Vagina (tissue), 2 donors: ENCODE data around the gene SLC7A14.

ENCODE experiments used
- POLR2A ChIP-seq, 2 donors: fragments of 450-650 bp; IDR thresholded peaks; one replicate each; pipeline ENCODE4 v1.6.1; 2017; ENCODE audit warnings: antibody characterized with exemption in 2 of 2, mild to moderate bottlenecking in 2 of 2, moderate library complexity in 2 of 2
- POLR2AphosphoS5 ChIP-seq, 2 donors: sonication (generic); formaldehyde crosslinking; IDR thresholded peaks; one replicate each; pipeline ENCODE4 v1.9.0; 2017; ENCODE audit warnings: antibody characterized with exemption in 2 of 2, mild to moderate bottlenecking in 2 of 2, low read depth in 1 of 2; ENCODE audit not compliant: insufficient read depth in 1 of 2

DNA sequence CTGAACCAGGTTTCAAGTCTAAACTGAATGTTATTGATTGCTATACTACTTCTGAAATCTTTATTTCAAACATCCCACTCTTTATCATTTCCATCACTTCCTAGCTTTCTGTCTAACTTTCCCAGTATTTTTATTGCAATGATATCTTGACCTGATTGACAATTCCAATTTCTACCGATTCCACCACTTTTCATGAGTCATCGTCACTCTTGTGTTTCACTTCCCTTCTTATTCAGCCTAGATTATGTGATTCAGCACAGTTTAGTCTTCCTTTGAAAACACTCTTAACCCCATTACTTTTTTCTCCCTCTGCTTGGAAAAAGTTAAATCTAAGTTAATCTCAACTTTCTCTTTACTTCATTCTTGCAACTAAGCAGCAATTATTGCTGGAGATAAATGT, 62.6 kb downstream of the SLC7A14 start:
- no peak for TF ChIP-seq POLR2A (IDR thresholded peaks at IDR 0.05)
- no peak for TF ChIP-seq POLR2AphosphoS5 (IDR thresholded peaks at IDR 0.05; ENCODE audit: insufficient read depth in 1 of 2, low read depth in 1 of 2)
